SK-MEL-5 (cell line): Measurements from ENCODE around the gene TKFC. TPM values are rescaled to one million over a fixed set of nuclear protein-coding genes. Genes with fewer than 3 reads are reported as not detected.

Experiments
- DNase-seq: peaks from one replicate; pipeline ENCODE4 v3.0.0-alpha.2; 2016; ENCODE audit warnings: low read depth, low spot score
- in situ Hi-C: cut with HindIII; loops from 2 replicates; pipeline ENCODE4 v1.10.0; 2016; ENCODE audit warnings: low sequenced_read_pairs, high pct_unique_total_duplicates, low pct_unique_long_range_greater_than_20kb
- polyA plus RNA-seq, 2 experiments: library from polyadenylated mRNA; depleted of rRNA; stranded (reverse); fragments of >200 nt; gene quantifications; 2 replicates each; pipeline ENCODE4 v1.2.3, GENCODE V29; 2015
- total RNA-seq: library from RNA; depleted of rRNA; stranded (reverse); fragments of >200 nt; shearing (Covaris generic); gene quantifications from 2 replicates; pipeline ENCODE4 v1.2.3, GENCODE V29; 2014; rRNA removed

TKFC gene
- total RNA-seq: 43.2 and 48.6 TPM in 2 replicates
- 79.2 and 80.7 TPM in 2 replicates for polyA plus RNA-seq (2015; cell fraction: cytosol; rRNA removed)
- polyA plus RNA-seq (2015; cell fraction: nucleus; rRNA removed): 232 TPM in 2 replicates

- in situ Hi-C loops: no loop called here
- DNase-seq: peak; percentile 87
These were observed at the start of gene TKFC, which contains the start of gene DDB1 for GRCh38 chr11:61332797-61333549. Gene TKFC (plus strand): TSS chr11:61333228. CDS start chr11:61334729, 1,501 bp downstream. Gene DDB1 (minus strand): TSS chr11:61333105. CDS start chr11:61332968, 137 bp downstream.

- no peak for DNase-seq
- in situ Hi-C loops: no loop called here
These were observed 49.4 kb upstream of the TKFC start for GRCh38 chr11:61283613-61284012.

- no peak for DNase-seq
- in situ Hi-C loops: no loop called here
These were observed 45.6 kb upstream of the TKFC start for GRCh38 chr11:61287338-61287977.

- in situ Hi-C loops: no loop called here
- DNase-seq: no peak
These were observed 41.9 kb upstream of the TKFC start for GRCh38 chr11:61290905-61291690.

- in situ Hi-C loops: no loop called here
- no peak for DNase-seq
These were observed 40.7 kb upstream of the TKFC start for GRCh38 chr11:61292356-61292755.

GRCh38 chr11:61293867-61294716 is 38.9 kb upstream of the TKFC start:
- no peak for DNase-seq
- in situ Hi-C loops: no loop called here

- in situ Hi-C loops: no loop called here
- DNase-seq: no peak
These were observed 38.1 kb upstream of the TKFC start, which contains the start of gene VWCE for GRCh38 chr11:61294717-61295595. Gene VWCE (minus strand): TSS chr11:61295316. CDS start chr11:61295037, 279 bp downstream.

GRCh38 chr11:61295596-61295926 is 37.5 kb upstream of the TKFC start:
- DNase-seq: no peak
- in situ Hi-C loops: no loop called here

- no peak for DNase-seq
- in situ Hi-C loops: no loop called here
These were observed 35.7 kb upstream of the TKFC start for GRCh38 chr11:61297341-61297740.

GRCh38 chr11:61297746-61298145 is 35.3 kb upstream of the TKFC start:
- peak; percentile 58 for DNase-seq
- in situ Hi-C loops: no loop called here

GRCh38 chr11:61298663-61299244 is 34.3 kb upstream of the TKFC start:
- in situ Hi-C loops: no loop called here
- peak; percentile 47 for DNase-seq

- in situ Hi-C loops: no loop called here
- DNase-seq: no peak
These were observed 30.5 kb upstream of the TKFC start for GRCh38 chr11:61302550-61302949.

GRCh38 chr11:61303725-61304124 is 29.3 kb upstream of the TKFC start:
- DNase-seq: no peak
- in situ Hi-C loops: no loop called here

GRCh38 chr11:61305417-61305816 is 27.6 kb upstream of the TKFC start:
- DNase-seq: no peak
- in situ Hi-C loops: no loop called here

- no peak for DNase-seq
- in situ Hi-C loops: no loop called here
These were observed 26.8 kb upstream of the TKFC start for GRCh38 chr11:61306221-61306620.

- DNase-seq: no peak
- in situ Hi-C loops: no loop called here
These were observed 25.7 kb upstream of the TKFC start for GRCh38 chr11:61307354-61307753.
